ENCODE results near the gene TSPAN9. TPM values are rescaled to one million over a fixed set of nuclear protein-coding genes. Genes with fewer than 3 reads are reported as not detected.

Gene TSPAN9
- total RNA-seq, 2 donors from 2014 or later = 39.5 to 50.2 TPM

GRCh38 chr12:3276226-3276625 is 199.0 kb downstream of the TSPAN9 start:
- DNase-seq (ENCODE audit: low spot score) = no peak
- peaks cover 0 to 14% of the 10 kb centered on the region in 2 donors for H3K4me1 ChIP-seq (ENCODE audit: control insufficient read depth in 1 of 2, low read depth in 2 of 2)
- no peak for ATAC-seq (ENCODE audit: insufficient number of reproducible peaks, low FRiP score, low read depth)

GRCh38 chr12:3277306-3277943 is 200.2 kb downstream of the TSPAN9 start:
- TF ChIP-seq CTCF (IDR thresholded peaks at IDR 0.05) = no peak
- no peak for ATAC-seq (ENCODE audit: insufficient number of reproducible peaks, low FRiP score, low read depth)
- H3K27ac ChIP-seq = no peak overlapping the region
- H3K4me3 ChIP-seq = no peak overlapping the region
- no peaks in the 10 kb centered on the region for H3K27me3 ChIP-seq (replicated peaks; ENCODE audit: insufficient read depth)
- no peak for DNase-seq (ENCODE audit: low spot score)
- peaks cover 0 to 14% of the 10 kb centered on the region in 2 donors for H3K4me1 ChIP-seq (ENCODE audit: control insufficient read depth in 1 of 2, low read depth in 2 of 2)
- no peaks in the 10 kb centered on the region for H3K36me3 ChIP-seq
- H3K9me3 ChIP-seq = no peaks in the 10 kb centered on the region

More at GRCh38 chr12:3276226-3276625, 199.0 kb downstream of the TSPAN9 start:
- Histone ChIP-seq H3K9me3 (no peaks in the 10 kb centered on the region), H3K27me3 (replicated peaks; ENCODE audit: insufficient read depth) (no peaks in the 10 kb centered on the region), H3K36me3 (no peaks in the 10 kb centered on the region), H3K4me3 (no peak overlapping the region), H3K27ac (no peak overlapping the region)
- no peak for TF ChIP-seq CTCF (IDR thresholded peaks at IDR 0.05)

- no peak for ATAC-seq (ENCODE audit: insufficient number of reproducible peaks, low FRiP score, low read depth)
- no peaks in the 10 kb centered on the region for H3K36me3 ChIP-seq
- TF ChIP-seq CTCF (IDR thresholded peaks at IDR 0.05) = no peak
These were observed 201.7 kb downstream of the TSPAN9 start for GRCh38 chr12:3278681-3279414.

GRCh38 chr12:3279415-3279780 is 202.2 kb downstream of the TSPAN9 start:
- Histone ChIP-seq H3K36me3 (peaks cover 5% of the 10 kb centered on the region), H3K4me1 (ENCODE audit: control insufficient read depth in 1 of 2, low read depth in 2 of 2) (peaks cover 0 to 9% of the 10 kb centered on the region in 2 donors), H3K27ac (no peak overlapping the region), H3K9me3 (no peaks in the 10 kb centered on the region), H3K4me3 (no peak overlapping the region), H3K27me3 (replicated peaks; ENCODE audit: insufficient read depth) (no peaks in the 10 kb centered on the region)
- no peak for ATAC-seq (ENCODE audit: insufficient number of reproducible peaks, low FRiP score, low read depth)
- DNase-seq (ENCODE audit: low spot score) = no peak
- no peak for TF ChIP-seq CTCF (IDR thresholded peaks at IDR 0.05)

More at GRCh38 chr12:3278681-3279414, 201.7 kb downstream of the TSPAN9 start:
- H3K27me3 ChIP-seq (replicated peaks; ENCODE audit: insufficient read depth) = no peaks in the 10 kb centered on the region
- no peak overlapping the region for H3K27ac ChIP-seq
- no peak overlapping the region for H3K4me3 ChIP-seq
- DNase-seq (ENCODE audit: low spot score) = no peak
- H3K4me1 ChIP-seq (ENCODE audit: control insufficient read depth in 1 of 2, low read depth in 2 of 2) = peaks cover 0 to 9% of the 10 kb centered on the region in 2 donors
- H3K9me3 ChIP-seq = no peaks in the 10 kb centered on the region

GRCh38 chr12:3279832-3280231 is 202.7 kb downstream of the TSPAN9 start:
- TF ChIP-seq CTCF (IDR thresholded peaks at IDR 0.05) = no peak
- peaks cover 0 to 8% of the 10 kb centered on the region in 2 donors for H3K4me1 ChIP-seq (ENCODE audit: control insufficient read depth in 1 of 2, low read depth in 2 of 2)
- H3K4me3 ChIP-seq = no peak overlapping the region
- H3K27me3 ChIP-seq (replicated peaks; ENCODE audit: insufficient read depth) = no peaks in the 10 kb centered on the region
- peaks cover 8% of the 10 kb centered on the region for H3K36me3 ChIP-seq
- no peaks in the 10 kb centered on the region for H3K9me3 ChIP-seq
- DNase-seq (ENCODE audit: low spot score) = no peak
- no peak for ATAC-seq (ENCODE audit: insufficient number of reproducible peaks, low FRiP score, low read depth)
- no peak overlapping the region for H3K27ac ChIP-seq

Data from thoracic aorta (tissue), 2 donors.